GM19455 (cell line): ENCODE results near the gene ARHGEF1.

Source experiments
- ATAC-seq: cut with Tn5 transposase; IDR thresholded peaks from one replicate; pipeline ENCODE4 v1.9.1; 2021; ENCODE audit not compliant: unreplicated experiment

The ARHGEF1 gene

DNA sequence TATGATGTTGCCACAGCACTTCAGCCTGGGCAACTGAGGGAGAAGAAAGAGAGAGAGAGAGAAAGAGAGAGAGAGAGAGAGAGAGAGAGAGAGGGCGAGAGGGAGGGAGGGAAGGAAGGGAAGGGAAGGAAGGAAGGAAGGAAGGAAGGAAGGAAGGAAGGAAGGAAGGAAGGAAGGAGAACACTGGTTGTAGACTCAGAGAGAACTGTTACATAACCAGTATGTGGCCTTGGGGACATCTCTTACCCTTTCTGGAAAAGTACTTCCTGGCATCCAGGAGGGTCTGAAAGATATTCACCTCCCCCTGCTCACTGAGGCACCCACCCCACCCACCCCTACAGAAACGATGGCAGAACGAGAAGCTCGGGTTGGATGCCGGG lies 2.7 kb upstream of the ARHGEF1 start:
- ATAC-seq: no peak

DNA sequence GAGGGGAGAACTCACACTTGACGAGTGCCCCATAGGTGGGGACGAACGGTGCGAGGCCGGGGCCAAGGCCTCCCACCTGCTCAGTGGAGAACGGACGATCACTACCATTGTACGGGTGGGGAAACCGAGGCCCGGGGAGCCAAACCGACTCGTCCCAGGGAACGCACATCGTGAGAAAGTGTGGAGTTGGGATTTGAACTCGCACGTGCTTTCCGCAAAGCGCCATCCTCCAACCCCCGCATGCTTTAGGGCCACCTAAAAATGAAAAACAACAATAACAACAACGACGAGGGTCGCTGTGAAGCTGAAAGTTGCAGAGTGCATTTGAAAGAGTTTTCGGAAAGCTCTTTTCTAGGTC lies 458 bp downstream of the ARHGEF1 start:
- no peak for ATAC-seq

DNA sequence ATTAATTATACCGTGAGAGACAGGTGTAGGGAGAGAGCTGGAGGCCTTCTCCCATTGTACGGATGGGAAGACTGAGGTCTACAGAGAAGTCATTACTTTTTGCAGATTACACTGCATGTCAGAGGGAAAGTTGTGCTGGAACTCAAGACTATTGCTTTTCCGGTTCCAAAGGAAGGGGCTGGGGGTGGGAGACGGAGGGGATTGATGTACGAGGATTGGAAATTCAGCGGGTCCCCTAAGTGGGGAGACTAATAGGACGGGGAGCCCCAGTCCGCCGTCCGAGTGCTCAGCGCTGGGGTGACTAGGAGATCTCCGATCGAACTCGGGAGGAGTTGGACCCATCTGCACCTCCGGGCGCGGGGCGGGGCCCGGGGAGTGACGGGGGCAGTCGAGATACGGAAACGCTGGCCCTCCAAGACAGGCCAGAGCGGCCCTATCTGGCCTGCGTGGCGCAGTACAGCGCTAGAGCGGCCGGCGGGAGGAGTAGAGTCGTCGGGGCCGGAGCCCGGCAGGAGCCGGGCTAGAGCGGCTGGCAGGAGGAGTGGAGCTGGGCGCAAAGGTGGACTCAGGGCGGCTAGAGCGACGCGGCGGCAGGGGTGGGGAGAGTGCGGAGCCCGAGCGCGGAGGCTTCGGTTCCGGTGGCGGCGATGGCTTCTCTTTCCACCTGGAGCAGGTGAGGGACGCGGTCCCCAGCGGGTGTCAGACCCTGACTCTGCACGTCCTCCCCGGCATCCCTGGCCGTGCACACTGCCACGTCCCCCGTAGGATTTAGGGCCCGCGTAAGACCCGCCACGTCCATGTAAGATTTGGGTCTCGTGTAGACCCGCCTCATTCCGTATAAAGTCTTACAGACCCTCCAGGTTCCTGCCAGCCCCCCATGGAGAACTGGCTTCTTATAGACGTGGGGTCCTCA lies 1.1 kb downstream of the ARHGEF1 start:
- ATAC-seq: peak; percentile 62

DNA sequence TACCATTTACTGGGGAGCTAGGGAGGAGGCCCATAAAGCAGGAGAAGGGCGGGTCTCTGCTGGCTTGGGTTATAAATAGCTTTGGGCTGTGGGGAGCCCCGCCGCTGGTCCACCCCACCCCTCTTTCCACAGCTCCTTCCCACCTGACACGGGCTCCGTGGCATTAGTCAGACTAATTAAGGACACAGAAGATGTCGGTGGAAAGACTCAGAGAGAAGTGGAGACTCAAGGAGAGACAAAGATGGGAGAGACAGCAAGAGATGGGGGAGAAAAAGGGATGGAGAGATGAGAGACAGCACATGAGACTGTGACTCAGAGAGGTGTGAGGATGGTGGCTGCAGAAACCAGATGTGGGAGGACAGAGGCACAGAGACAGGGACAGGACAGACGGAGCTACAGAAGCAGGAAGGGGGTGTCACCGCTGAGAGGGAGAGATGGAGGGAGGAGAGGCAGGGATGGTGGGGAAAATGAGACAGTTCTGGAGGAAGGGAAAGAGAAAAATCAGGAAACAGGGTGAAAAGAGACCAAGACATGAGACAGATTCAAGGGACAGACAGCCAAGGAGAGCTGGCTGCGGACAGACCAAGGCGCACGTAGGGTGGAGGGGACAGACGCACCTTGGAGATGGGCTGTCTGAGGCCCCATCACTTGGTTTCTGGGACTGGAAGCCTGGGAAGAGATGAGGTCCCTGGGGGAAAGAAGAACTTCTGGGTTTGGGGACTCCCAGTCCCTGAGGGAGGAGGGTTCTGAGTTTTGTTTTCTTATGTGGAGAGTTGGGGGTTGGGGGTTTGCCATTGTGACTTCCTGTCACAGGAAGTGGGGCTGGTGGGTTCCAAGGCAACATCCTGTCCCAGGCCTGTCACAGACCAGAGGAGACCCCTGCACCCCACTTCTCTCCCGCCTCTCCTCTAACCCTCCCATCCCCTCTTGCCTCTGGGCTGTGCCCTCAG lies 4.1 kb downstream of the ARHGEF1 start:
- ATAC-seq: no peak

DNA sequence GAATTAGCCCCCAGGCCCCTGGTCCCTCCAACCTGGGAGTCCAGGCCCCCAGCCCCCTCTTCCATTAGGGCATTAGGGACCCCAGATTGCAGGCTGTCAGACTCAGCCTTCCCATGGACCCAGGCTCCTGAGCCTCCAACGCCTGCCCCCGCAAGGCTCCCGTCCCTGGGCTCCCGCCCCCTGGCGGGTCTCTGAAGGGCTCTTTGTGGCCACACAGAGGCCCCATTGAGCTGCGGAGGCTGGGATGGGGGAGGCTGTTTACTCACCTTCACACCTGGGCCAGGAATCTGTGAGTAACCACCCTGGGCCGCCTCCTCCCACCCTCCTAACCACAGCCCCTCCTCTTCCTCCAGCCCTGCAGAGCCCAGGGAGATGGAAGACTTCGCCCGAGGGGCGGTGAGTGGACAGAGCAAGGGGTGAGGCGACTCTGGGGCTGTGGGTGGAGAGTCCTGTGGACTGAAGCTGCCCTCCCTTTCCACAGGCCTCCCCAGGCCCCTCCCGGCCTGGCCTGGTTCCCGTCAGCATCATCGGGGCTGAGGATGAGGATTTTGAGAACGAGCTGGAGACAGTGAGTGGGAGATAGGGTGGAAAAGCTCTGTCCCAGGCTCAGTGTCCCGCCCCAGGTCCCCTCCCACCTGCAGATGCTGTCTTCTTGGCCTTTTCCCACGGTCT lies 4.9 kb downstream of the ARHGEF1 start:
- no peak for ATAC-seq

DNA sequence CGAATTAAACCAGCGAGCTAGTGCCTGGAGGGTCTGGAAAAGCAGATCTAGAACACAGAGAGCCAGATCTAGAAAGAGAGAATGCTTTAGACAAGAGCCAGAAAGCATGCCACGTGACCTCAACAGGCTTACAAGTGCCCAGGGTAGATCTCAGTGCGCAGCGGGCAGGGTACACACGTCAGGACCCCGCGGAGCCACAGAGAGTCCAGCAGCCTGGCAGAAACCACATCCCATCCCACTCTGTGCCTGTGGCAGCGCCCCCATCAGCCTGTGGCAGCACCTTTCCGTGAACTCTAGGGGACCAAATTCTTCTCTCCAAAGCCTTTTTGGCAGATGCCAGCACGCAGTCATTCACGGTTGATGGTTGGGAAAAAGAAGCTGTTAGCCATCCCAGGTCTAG lies 5.9 kb downstream of the ARHGEF1 start:
- ATAC-seq: no peak

DNA sequence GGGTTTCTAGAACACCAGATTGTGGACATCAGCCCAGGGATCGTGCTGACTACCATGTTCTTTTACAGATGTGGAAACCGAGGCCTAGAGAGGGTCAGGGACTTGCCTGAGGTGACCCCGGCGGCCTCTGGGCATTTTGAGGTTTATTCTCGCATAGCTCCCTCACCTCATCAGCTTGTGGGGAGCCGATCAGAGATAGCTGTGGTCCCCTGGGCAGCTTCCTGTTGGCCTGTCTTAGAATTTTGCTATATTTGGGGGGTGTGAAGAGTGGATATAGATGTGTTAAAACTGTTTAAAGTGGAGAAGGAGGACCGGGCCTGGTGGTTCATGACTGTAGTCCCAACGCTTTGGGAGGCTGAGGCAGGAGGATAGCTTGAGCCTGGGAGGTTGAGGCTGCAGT lies 6.9 kb downstream of the ARHGEF1 start:
- ATAC-seq: no peak

DNA sequence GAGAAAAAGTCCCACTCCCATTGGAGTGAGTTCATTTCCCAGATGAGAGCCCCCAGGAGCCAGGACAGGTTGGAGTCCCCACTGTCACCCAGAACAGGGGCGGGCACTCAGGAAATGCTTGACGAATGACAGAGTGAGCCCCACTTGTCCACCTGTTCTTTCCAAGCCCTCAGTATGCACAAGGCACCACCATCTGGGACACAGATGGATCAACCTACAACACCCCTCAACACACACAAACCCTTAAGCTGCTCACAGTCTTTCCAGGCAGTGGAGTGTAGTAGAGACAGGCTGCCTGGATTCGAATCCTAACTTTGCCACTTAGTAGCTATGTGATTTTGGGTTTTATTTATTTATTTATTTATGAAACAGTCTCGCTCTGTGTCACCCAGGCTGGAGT lies 8.0 kb downstream of the ARHGEF1 start:
- ATAC-seq: no peak

DNA sequence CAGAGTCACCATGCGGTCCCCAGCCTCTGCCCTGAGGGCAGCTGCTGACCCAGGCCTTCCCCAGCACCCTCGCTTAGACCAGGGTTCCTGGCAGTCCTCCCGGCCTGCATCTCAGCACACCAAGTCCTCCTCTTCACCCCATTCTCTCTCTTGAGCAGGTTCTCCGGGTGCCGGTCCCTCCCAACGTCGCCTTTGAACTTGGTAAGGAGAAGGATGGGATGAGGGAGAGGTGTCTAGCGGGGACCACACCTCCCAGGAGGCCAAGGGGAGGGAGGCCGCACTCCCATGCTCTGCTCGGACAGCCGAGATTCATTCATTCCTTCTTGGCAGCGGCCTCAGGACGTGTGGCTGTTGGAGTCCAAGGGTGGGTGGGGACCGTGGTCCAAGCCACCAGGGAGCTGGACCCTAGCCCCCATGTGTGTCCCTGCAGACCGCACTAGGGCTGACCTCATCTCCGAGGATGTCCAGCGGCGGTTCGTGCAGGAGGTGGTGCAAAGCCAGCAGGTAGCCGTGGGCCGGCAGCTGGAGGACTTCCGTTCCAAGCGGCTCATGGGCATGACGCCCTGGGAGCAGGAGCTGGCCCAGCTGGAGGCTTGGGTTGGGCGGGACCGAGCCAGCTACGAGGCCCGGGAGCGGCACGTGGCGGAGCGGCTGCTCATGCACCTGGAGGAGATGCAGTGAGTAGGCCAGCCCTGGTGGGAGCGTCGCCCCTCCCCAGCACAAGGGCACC lies 9.4 kb downstream of the ARHGEF1 start:
- no peak for ATAC-seq

DNA sequence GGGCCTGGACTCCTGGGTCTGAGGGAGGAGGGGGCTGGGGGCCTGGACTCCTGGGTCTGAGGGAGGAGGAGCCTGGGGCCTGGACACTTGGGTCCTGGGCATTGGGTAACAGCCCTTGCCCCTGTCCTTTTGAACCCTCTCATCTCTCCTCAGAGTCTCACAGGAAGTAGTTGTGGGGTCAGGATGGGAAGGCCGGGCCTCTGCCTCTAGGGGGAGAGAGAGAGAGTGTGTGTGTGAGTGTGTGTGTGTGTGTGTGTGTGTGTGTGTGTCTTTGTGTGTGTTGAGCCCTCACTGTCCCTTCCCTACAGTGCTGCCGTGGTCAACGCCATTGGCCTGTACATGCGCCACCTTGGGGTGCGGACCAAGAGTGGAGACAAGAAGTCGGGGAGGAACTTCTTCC lies 10.9 kb downstream of the ARHGEF1 start:
- no peak for ATAC-seq

DNA sequence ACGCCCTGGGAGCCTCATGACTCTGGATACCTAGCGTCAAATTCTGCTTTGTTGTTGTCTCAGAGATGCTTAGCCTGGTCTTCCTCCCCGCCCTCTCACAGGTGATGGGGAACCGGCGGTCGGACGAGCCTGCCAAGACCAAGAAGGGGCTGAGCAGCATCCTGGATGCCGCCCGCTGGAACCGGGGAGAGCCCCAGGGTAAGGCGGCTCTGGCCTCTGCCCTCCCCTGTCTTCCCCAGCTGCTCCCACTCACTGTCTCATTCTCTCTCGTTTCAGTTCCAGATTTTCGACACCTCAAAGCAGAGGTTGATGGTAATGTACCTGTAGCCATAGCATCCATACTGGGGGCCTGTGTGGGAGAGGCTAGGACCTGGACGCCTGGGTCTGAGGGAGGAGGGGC lies 11.4 kb downstream of the ARHGEF1 start:
- ATAC-seq: no peak

DNA sequence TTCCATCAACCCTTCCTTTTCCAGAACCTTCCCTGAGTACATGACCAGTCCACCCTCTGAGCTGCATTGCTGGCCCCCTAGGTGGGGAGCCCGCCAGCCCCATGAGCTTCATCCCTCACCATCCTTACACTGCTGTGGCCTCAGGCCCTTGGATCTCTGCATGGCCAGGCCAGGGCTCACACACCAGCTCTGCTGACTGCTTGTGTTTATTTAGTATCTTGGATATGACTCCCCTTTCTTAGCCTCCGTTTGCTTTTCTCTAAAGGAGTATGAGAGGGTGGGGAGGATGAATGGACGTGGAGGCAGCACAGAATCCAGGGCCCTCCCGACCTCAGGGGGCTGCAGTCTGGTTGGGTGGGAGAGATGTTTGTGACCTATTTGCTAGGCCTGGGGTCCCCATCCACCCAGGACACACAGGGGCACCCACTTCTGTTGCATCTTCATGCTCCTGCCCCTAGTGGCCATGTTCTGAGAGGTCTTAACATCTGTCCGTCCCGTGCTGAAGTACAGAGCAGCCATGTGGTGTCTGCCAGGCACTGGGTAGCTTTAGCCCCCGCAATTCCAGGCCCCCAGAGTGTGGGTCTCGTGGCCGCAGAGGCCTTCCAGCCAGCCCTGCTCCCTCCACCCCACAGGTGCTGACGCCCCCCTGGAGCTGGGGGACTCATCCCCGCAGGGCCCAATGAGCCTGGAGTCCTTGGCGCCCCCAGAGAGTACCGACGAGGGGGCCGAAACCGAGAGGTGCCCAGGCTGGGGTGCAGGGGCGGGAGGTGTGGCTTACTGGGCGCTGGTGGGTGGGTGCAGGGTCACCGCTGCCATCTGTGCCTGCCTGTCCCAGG lies 13.0 kb downstream of the ARHGEF1 start:
- no peak for ATAC-seq

DNA sequence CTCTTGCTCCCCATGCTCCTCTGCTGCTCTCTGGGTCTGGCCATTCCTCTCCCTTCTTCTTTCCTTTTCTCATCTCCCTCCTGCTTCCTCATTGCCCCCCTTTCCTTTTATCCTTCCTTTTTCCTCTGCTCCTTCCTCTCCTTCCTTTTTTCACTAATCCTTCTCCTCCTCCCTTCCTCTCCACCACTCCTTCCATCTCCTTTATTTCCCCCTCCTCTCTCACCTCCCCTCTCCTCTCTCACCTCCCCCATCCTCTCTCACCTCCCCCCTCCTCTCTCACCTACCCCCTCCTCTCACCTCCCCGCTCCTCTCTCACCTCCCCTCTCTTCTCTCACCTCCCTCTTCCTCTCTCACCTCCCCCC lies 13.6 kb downstream of the ARHGEF1 start:
- no peak for ATAC-seq

DNA sequence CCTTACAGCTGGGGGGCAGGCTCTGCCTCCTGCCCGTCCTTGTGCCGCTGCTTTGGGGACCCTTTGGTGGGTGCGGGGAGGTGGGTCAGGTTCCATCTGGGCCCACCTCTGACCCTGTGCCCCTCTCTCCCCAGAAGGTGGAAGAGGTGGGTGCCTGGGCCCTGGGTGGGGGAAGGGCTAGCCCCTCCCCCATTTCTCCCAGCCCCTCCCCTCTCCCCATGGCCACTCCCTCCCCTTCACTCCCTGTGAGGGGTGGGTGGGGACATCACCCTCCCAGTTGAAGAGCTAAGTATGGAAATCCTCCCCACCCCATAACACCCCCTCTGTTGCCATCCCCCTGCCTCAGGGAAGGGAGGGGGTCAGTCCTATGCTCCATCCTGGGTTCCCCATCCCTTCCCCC lies 14.2 kb downstream of the ARHGEF1 start:
- no peak for ATAC-seq

DNA sequence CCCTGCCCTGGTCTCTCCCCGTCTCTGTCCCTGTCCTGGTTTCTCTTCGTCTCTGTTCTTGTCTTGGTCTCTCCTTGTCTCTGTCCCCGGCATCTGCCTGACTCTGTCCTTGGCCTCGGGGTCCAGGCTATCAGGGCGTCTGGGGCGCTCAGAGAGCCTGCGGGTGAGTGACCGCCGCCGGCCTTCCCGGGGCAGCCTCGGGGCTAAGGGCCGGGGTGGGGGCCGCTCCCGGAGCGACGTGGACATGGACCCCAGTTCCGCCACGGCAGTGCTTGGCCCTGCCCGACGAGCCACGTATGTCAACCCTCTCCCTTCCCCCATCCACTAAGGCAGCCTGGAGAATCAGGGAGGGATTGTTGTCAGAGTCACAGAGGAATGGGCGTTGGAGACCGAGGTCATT lies 14.8 kb downstream of the ARHGEF1 start:
- no peak for ATAC-seq

DNA sequence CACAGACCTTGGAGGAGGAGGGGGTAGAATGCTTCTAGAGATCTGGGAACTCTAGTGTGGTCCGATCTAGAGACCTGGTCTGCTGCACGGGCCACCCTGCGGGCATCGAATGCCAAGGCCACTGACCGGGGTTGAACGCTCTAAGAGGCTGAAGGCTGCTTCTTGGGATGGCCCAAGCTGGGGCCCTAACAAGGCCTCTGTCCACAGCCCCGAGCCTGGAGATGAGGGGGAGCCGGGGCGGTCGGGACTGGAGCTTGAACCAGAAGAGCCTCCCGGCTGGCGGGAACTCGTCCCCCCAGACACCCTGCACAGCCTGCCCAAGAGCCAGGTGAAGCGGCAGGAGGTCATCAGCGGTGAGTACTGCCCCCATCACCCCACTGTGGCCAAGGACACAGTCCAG lies 15.3 kb downstream of the ARHGEF1 start:
- ATAC-seq: no peak

DNA sequence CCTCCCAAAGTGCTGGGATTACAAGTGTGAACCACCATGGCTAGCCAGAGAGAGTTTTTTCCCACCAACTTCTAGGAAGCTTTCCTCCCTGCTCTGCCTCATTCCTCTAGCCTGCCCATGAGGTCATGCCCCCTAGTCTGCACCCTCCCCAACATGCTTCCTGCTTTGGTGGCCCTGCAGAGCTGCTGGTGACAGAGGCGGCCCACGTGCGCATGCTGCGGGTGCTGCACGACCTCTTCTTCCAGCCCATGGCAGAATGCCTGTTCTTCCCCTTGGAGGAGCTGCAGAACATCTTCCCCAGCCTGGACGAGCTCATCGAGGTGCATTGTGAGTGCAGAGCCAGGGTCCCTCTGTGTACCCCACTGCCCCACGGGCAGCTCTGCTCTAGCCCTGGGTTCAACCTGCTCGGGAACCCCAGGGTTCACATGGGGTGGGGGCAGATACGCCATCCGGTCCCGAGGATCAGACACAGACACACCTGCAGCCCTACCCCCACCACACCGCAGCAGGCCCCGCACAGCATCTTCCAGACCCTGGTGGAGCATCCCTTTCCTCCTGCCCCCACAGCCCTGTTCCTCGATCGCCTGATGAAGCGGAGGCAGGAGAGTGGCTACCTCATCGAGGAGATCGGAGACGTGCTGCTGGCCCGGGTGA lies 18.9 kb downstream of the ARHGEF1 start:
- ATAC-seq: no peak

DNA sequence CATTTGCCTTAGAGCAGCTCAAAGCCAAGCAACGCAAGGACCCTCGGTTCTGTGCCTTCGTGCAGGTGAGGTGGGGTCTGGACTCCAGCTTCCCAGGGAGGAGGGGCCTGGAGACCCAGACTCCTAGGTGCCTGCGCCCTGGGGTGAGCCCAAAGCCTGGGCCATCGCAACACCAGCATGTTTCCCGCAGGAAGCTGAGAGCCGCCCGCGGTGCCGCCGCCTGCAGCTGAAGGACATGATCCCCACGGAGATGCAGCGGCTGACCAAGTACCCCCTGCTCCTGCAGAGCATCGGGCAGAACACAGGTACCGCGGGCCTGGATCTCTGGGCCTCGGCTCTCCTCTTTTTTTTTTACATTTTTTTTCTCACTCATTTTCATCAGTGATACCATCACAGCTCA lies 19.6 kb downstream of the ARHGEF1 start:
- no peak for ATAC-seq

DNA sequence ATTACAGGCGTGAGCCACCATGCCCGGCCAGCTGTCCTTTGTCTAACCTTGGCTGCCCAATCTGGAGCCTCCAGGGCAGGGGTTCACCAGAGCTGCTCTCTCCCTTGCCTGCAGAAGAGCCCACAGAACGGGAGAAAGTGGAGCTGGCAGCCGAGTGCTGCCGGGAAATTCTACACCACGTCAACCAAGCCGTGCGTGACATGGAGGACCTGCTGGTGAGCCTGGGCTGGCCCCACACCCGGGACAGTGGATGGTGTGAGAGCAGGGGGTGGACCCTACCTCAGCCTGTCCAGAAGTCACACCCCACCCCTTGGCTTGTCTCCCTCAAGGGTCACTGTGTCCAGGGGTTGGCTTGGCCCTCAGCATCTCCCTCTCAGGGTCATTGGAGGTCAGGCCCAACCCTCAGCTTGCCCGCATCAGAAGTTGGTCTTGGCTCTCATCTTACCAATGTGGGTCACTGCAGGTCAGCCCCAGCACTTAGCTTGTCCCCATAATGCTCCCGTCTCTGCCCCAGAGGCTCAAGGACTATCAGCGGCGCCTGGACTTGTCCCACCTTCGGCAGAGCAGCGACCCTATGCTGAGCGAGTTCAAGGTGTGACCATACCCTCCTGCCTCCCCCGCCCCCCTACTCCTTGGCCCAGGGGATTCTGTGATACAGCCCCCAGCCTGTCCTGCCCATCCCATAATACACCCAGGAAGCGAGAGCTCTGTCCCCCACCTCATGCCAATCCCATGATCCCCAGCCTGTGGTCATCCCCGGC lies 20.4 kb downstream of the ARHGEF1 start:
- ATAC-seq: no peak
